Motor neuron (in vitro differentiated cells): ENCODE data around the gene CNTN1. TPM values are rescaled to one million over a fixed set of nuclear protein-coding genes. Genes with fewer than 3 reads are reported as not detected.
A peak's percentile ranks its signal among the peaks of the same experiment; 100 is the strongest.

Source experiments
- ATAC-seq, 8 experiments: fragments of 200-7000 bp; cut with Tn5 transposase; replicated peaks in 6 of 8; 2 replicates each; pipeline ENCODE4 v1.8.0; 2021; ENCODE audit warnings: mild to moderate bottlenecking in 8 of 8, moderate library complexity in 8 of 8
- H3K27ac ChIP-seq, 2 donors: fragments of 250-450 bp; sonication (Bioruptor Pico); 2 replicates each; pipeline ENCODE4 v1.9.0; 2021; ENCODE audit warnings: antibody characterized with exemption in 2 of 2, mild to moderate bottlenecking in 2 of 2, moderate library complexity in 1 of 2
- H3K4me1 ChIP-seq, 2 donors: fragments of 250-450 bp; sonication (Bioruptor Pico); replicated peaks in 1 of 2; 2 replicates each; pipeline ENCODE4 v1.6.1; 2021; ENCODE audit warnings: antibody characterized with exemption in 2 of 2, mild to moderate bottlenecking in 2 of 2, moderate library complexity in 1 of 2
- H3K4me3 ChIP-seq, 5 donors: fragments of 250-450 bp; sonication (Bioruptor Pico); 2 replicates each; pipeline ENCODE4 v1.9.0; 2021; ENCODE audit warnings: antibody characterized with exemption in 5 of 5, mild to moderate bottlenecking in 5 of 5, moderate library complexity in 4 of 5
- WGBS, 10 experiments: fragments of 450-650 bp; shearing (Covaris generic); methylation state at CpG; one replicate each; pipeline ENCODE4 v1.0.0; 2022; 5-methylcytosine and 5-hydroxymethylcytosine counted together
- in situ Hi-C, 9 experiments: fragments of 400-800 bp; cut with MboI; loops; one replicate each; pipeline ENCODE4 v1.15.0; 2021; ENCODE audit warnings: low sequenced_read_pairs in 9 of 9, low pct_unique_long_range_greater_than_20kb in 2 of 9; ENCODE audit not compliant: unreplicated experiment in 9 of 9
- total RNA-seq, 8 experiments: library from RNA; unstranded; fragments of 300-600 nt; gene quantifications; 2 replicates each; pipeline versions ENCODE4 v1.2.3 to v1.2.4, GENCODE V29; 2022

The CNTN1 gene
- total RNA-seq, 8 experiments from 2014 or later = 0.05 to 163 (median 31.3) TPM

DNA sequence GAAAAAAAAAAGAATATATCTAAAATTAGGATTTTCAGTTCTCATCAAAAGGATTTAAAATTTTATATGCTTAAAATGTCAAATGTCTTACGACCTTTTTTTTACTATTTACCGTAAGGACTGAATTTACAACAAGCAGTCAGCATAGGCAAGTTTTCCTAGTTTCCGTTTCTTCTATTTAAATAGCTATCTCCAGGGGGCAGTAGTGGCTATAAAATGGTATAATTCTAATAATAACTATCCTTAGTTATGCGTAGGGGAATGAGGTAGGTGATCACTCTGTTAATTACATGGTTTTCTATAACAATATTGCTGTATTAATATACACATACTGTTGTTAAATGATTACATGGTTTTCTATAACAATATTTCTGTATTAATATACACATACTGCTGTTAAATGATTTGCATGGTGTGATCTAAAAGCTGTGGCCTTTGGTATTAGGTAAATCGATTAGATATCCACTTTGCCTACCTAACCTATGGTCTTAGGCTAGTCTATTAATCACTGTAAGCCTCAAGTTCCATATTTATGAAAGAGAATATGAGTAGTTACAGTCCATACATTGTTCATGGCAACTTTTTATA lies 278.2 kb downstream of the CNTN1 start:
- H3K4me1 ChIP-seq = no peaks in the 10 kb centered on the region
- H3K27ac ChIP-seq = no peak overlapping the region
- in situ Hi-C loops = no loop called here
- WGBS, 10 experiments = 28 to 100% (median 88%) methylated on average over 1 to 5 of the region's 5 CpGs; no CpG with 5 or more reads in 1 of the 10 experiments
- no peak overlapping the region for H3K4me3 ChIP-seq
- ATAC-seq = no peak

DNA sequence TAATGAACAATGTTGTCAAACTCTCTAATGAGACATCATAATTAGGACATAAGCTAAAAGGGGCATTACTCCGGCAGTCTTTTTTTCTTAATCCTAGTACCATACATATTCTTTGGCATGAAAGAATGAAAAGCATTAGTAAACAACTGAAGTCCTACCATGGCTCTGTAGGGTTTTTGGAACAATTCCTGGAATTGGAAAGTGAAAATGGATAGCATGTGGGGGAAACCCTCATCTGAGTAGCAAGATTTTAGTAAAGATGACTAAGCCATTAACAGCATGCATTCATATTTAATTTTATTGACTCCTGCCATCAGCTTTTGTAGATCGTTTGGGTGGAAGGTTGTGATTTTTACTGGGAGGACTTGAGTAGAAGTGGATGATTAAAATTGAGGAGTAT lies 279.7 kb downstream of the CNTN1 start:
- peak in 1 of 8 experiments; percentile 37 for ATAC-seq
- 0 to 100% (median 50%) methylated on average over 1 to 2 of the region's 2 CpGs; no CpG with 5 or more reads in 2 of the 10 experiments for WGBS, 10 experiments
- Histone ChIP-seq H3K4me1 (peaks cover 3 to 4% of the 10 kb centered on the region in 2 donors), H3K27ac (no peak overlapping the region), H3K4me3 (no peak overlapping the region)
- in situ Hi-C loops = no loop called here

DNA sequence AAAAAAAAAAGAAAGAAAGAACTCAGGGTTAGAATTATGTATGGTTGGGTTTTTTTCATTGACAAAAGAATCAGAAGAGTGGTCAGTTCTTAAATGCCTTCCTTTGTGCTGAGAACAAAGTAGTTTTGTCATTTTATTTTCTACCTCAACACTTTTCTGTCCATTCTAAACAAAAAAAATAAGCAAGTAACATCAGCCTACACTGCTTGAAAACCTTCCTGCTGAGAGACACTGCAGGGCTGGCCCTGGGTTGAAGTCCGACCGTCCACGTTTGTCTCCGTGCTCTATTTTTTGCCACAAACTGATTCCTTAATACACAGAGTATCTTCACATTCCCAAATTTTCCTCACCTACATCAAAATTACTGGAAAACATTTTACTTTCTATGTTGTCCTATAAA lies 284.3 kb downstream of the CNTN1 start:
- in situ Hi-C loops = no loop called here
- WGBS, 10 experiments = 26 to 100% (median 58%) methylated on average over 2 to 4 of the region's 4 CpGs
- Histone ChIP-seq H3K4me1 (peaks cover 7 to 8% of the 10 kb centered on the region in 2 donors), H3K4me3 (no peak overlapping the region), H3K27ac (no peak overlapping the region)
- peak in 5 of 8 experiments; percentile 43 to 59 (median 45) for ATAC-seq

DNA sequence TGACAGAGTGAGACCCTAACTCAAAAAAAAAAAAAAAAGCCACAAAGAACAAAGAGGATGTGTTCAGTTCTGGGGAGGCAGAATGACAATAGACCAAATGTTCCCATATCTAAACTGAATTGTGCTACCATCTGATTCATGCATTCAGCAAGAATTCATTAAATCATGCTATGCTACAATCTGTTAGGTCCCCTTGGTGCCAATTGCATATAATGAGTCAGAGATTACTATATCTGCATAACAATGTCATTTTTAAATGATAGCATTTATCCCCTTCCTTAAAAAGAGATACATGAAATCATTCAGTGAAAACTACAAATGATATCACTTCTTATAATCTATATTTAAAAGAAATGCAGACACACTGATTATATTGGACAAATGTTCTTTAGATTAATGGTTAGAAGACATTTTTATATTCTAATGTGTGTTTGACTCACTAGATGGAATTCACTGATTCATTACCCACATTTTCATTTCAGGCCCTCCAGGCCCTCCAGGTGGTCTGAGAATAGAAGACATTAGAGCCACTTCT lies 288.3 kb downstream of the CNTN1 start:
- Histone ChIP-seq H3K27ac (no peak overlapping the region), H3K4me3 (no peak overlapping the region), H3K4me1 (peaks cover 7 to 8% of the 10 kb centered on the region in 2 donors)
- peak in 6 of 8 experiments; percentile 39 to 89 (median 82) for ATAC-seq
- in situ Hi-C loops = no loop called here

DNA sequence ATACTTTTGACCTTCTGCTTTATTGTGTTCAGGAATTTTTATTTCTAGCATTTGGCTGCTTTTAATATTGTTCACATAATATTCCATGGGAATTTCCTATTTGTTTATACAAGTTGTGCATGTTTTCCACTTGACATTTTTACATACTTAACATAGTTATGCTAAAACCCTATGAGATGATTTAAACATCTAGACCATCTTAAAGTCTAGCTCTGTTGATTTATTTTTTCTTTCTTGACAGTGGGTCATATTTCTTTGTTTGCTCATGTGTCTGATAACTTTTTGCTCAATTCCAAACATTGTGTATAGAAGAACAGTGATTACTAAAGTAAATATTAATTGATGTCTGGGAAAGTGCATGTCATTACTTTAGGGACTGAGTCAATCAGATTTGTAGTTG lies 293.8 kb downstream of the CNTN1 start:
- H3K4me3 ChIP-seq = no peak overlapping the region
- H3K27ac ChIP-seq = no peak overlapping the region
- in situ Hi-C loops = no loop called here
- no peaks in the 10 kb centered on the region for H3K4me1 ChIP-seq
- ATAC-seq = peak in 1 of 8 experiments; percentile 79

DNA sequence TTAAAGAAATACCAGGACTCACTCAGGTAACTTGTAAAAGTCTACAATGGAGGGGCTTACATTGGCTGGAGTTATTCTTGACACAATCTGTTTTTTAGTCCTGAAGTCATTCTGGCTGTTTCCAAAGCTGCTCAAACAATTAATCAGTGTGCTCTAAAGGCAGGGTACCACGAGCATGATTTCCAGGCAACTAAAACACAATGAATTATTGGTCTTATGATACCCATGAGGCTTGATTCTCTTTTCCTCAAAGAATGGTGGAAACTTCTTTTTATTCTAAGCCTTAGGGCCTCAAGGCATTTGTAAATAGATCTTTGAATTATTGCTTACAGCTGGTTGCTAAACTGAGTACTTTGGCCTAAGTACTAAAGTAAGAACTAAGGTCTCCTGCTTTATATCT lies 296.1 kb downstream of the CNTN1 start:
- no peak overlapping the region for H3K4me3 ChIP-seq
- no peaks in the 10 kb centered on the region for H3K4me1 ChIP-seq
- H3K27ac ChIP-seq = no peak overlapping the region
- peak in 4 of 8 experiments; percentile 28 to 92 (median 54) for ATAC-seq
- 0 to 56% (median 38%) methylated on average over 1 of the region's 1 CpG; no CpG with 5 or more reads in 1 of the 10 experiments for WGBS, 10 experiments
- in situ Hi-C loops = no loop called here

DNA sequence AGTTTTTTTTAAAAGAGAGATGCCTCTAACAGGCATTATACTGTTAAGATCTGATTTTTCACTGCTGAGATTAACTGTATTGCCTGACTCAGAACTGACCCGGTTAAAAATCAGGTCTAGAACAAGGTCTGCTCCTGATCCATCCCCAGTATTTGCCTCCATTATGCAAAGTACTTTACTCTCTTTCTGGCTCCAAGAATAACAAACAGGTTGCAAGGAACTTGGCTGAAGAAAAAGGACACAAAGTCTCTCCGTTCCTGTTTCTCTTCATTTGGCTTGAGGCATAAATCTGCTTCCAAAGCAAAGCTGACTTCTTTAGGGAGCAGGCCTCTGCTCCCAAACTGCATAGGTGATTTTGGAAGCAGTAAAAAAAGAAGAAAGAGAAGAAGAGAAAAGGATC lies 296.6 kb downstream of the CNTN1 start:
- no peaks in the 10 kb centered on the region for H3K4me1 ChIP-seq
- no peak overlapping the region for H3K4me3 ChIP-seq
- in situ Hi-C loops = no loop called here
- peak in 3 of 8 experiments; percentile 5 to 64 (median 48) for ATAC-seq
- no peak overlapping the region for H3K27ac ChIP-seq
- WGBS, 10 experiments = 0 to 96% (median 68%) methylated on average over 1 to 2 of the region's 2 CpGs; no CpG with 5 or more reads in 1 of the 10 experiments

DNA sequence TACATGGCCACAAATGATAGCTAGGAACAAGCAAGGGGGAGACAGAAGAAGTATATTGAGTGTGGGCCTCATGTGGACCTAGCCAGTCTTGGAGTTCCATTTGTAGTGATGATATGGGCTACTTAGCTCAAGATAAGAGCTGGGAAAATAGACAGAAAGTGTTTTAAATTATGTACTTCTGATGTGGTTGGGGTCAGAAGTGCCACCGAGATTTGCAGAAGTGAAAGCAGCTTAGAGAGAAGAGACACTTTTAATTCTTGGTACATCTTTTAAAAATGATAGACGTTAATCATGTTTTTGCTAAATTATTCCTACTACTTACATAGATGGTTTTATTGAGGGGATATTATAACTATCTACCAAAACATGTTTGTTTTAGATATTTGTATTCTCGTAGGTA lies 297.5 kb downstream of the CNTN1 start:
- 34 to 100% (median 84%) methylated on average over 1 to 3 of the region's 3 CpGs; no CpG with 5 or more reads in 2 of the 10 experiments for WGBS, 10 experiments
- in situ Hi-C loops = no loop called here
- Histone ChIP-seq H3K27ac (no peak overlapping the region), H3K4me1 (no peaks in the 10 kb centered on the region), H3K4me3 (no peak overlapping the region)
- ATAC-seq = no peak

DNA sequence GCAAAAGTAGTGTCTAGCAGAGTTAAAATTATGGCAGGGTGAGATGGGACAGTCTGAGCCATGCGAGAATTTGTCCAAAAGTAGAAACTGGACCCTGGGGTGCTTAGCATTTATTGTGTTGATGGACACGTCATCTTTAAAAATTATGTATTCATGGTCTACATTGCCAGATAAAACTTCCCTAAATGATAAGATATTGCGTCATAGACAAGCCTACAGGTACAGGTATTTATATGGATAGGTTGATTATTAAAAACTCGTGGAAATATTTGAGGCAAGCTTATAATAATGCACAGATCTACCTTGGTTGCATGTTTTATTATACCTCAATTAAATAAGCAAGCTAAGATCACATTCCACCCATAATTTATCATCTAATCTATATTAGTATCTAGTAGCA lies 299.9 kb downstream of the CNTN1 start:
- in situ Hi-C loops = no loop called here
- ATAC-seq = no peak
- Histone ChIP-seq H3K4me1 (no peaks in the 10 kb centered on the region), H3K27ac (no peak overlapping the region), H3K4me3 (no peak overlapping the region)
- WGBS, 10 experiments = 28 to 100% (median 75%) methylated on average over 1 to 4 of the region's 4 CpGs

DNA sequence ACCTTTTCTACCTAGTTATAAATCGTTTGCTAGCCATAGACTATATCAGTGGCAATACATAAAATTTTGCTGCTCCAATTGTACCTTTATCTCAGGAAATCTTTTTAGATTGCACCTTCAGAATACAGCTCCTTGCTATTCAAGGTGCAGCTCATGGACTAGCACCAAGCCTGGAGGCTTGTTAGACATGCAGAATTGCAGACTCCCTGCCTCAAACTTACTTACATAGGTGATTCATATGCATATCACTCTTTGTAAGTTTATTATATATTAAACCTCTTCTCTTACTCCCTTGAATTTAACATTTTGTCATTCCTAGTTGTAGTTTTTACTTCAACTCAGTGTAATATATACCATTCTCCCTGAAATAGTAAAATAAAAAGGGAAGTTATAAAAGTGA lies 300.4 kb downstream of the CNTN1 start:
- Histone ChIP-seq H3K27ac (no peak overlapping the region), H3K4me3 (no peak overlapping the region), H3K4me1 (no peaks in the 10 kb centered on the region)
- ATAC-seq = peak in 2 of 8 experiments; percentile 18 to 52
- 31 to 78% (median 45%) methylated on average over 1 of the region's 1 CpG; no CpG with 5 or more reads in 4 of the 10 experiments for WGBS, 10 experiments
- in situ Hi-C loops = no loop called here

DNA sequence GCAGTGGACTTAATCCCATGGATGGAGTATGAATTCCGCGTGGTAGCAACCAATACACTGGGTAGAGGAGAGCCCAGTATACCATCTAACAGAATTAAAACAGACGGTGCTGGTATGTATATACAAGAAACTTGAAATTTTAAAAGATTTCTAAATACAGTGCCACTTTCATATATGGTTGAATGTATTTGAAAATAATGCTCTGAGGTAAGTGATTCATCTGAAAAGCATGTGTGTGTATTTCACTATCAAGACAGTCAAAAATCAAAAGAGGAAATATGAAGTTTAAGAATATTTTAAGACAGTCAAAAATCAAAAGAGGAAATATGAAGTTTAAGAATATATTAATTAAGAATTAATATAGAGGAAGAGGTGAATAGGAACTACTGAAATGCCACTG lies 300.9 kb downstream of the CNTN1 start:
- no peak overlapping the region for H3K4me3 ChIP-seq
- in situ Hi-C loops = no loop called here
- 33 to 100% (median 92%) methylated on average over 1 to 3 of the region's 3 CpGs; no CpG with 5 or more reads in 2 of the 10 experiments for WGBS, 10 experiments
- no peak for ATAC-seq
- no peak overlapping the region for H3K27ac ChIP-seq
- no peaks in the 10 kb centered on the region for H3K4me1 ChIP-seq

DNA sequence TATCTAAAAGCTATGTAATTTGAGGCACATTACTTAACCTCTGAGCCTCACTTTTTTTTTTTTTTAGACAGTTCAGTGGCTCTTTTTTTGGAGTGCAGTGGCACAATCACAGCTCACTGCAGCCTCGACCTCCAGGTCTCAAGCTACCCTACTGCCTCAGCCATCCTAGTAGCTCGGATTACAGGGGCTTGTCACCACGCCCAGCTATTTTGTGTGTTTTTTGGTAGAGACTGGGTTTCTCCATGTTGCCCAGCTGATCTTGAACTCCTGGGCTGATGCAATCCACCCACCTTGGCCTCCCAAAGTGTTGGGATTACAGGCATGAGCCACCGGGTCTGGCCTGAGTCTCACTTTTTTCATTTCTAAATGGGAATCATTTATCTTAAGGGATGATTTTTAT lies 303.9 kb downstream of the CNTN1 start:
- Histone ChIP-seq H3K4me3 (no peak overlapping the region), H3K4me1 (no peaks in the 10 kb centered on the region), H3K27ac (no peak overlapping the region)
- no peak for ATAC-seq
- WGBS, 10 experiments = 29 to 87% (median 72%) methylated on average over 1 to 4 of the region's 4 CpGs; no CpG with 5 or more reads in 2 of the 10 experiments
- in situ Hi-C loops = no loop called here

DNA sequence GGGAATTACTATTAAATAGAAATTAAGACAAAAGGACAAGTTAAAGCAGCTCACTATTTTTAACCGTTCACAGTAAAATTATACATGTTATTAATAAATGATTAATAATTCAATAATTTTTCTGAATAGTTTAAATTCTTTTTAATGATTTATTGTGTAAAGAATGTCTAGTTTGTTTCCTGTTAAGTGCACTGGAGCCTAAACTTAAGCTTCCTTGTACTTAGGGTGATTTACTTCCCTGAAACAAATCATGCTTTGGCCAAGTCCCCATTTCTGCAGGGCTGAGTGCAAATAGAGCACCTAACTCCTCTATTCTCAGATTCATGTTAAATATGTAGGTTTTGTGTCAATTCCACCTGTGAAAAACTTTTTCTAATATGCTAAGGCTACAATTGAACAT lies 307.0 kb downstream of the CNTN1 start:
- ATAC-seq = no peak
- WGBS, 10 experiments = 33 to 100% (median 80%) methylated on average over 1 of the region's 1 CpG; no CpG with 5 or more reads in 1 of the 10 experiments
- in situ Hi-C loops = no loop called here
- Histone ChIP-seq H3K4me3 (no peak overlapping the region), H3K27ac (no peak overlapping the region), H3K4me1 (no peaks in the 10 kb centered on the region)

DNA sequence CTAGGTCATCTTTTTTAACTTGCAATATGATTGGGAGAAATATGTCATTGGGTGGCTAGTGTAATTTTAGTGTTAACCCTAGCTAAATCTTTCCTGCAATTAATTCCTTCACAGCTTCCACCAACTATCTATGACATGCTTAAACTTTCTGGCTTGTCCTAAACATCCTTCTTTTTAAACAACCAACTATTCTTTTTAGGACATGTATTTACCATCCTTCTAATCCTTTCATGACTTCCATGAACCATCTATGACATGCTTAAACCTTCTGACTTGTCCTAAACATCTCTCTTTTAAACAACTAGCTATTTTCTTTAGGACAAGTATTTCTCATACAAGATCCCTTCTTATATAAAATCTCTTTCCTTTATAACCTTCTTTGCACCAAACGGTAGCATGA lies 316.2 kb downstream of the CNTN1 start:
- 0 to 89% (median 51%) methylated on average over 1 of the region's 1 CpG for WGBS, 10 experiments
- in situ Hi-C loops = no loop called here
- no peak overlapping the region for H3K4me3 ChIP-seq
- H3K27ac ChIP-seq = no peak overlapping the region
- no peaks in the 10 kb centered on the region for H3K4me1 ChIP-seq
- ATAC-seq = no peak
